HFF-Myc (cell line): ENCODE results near the gene RGN.
"Not testable (repeated sequence)": the region's sequence is repeated elsewhere in the genome, so short reads cannot be mapped to it uniquely, and the experiment has no call there.

Experiments used
- DNase-seq: peaks from one replicate; pipeline ENCODE4 v3.0.0-alpha.2; 2011; ENCODE audit warnings: low read depth; ENCODE audit errors: extremely low read depth
- H3K4me3 ChIP-seq: replicated peaks from 2 replicates; pipeline ENCODE4 v1.5.1; 2011; ENCODE audit warnings: low read depth, mild to moderate bottlenecking, control low read depth, low read length
- CTCF ChIP-seq: IDR thresholded peaks from 2 replicates; pipeline ENCODE4 v1.5.1; 2012; ENCODE audit warnings: mild to moderate bottlenecking, low read depth, low read length, control low read depth; ENCODE audit errors: missing control alignments

The RGN gene

GRCh38 chrX:47091149-47091775, 13.0 kb downstream of the RGN start:
- DNase-seq = no peak
- no peak overlapping the region for H3K4me3 ChIP-seq
- TF ChIP-seq CTCF = no peak

GRCh38 chrX:47093248-47093647, 15.0 kb downstream of the RGN start:
- H3K4me3 ChIP-seq = no peak overlapping the region
- TF ChIP-seq CTCF = no peak
- peak; percentile 11 for DNase-seq

- H3K4me3 ChIP-seq = no peak overlapping the region
- no peak for DNase-seq
- no peak for TF ChIP-seq CTCF
Measured at GRCh38 chrX:47093860-47094259, 15.6 kb downstream of the RGN start.

GRCh38 chrX:47097018-47097417, 18.8 kb downstream of the RGN start:
- DNase-seq = no peak
- no peak for TF ChIP-seq CTCF
- H3K4me3 ChIP-seq = no peak overlapping the region

GRCh38 chrX:47098338-47099094, 20.3 kb downstream of the RGN start:
- no peak for TF ChIP-seq CTCF
- DNase-seq = no peak
- H3K4me3 ChIP-seq = no peak overlapping the region

- H3K4me3 ChIP-seq = no peak overlapping the region
- no peak for DNase-seq
- no peak for TF ChIP-seq CTCF
Measured at GRCh38 chrX:47101206-47101605, 23.0 kb downstream of the RGN start.

- not testable (repeated sequence) for DNase-seq, H3K4me3 ChIP-seq
Measured at GRCh38 chrX:47110936-47111615, 32.8 kb downstream of the RGN start.
